PFSK-1 (cell line): ENCODE results near the gene FAM168B.

Experiments
- POLR2AphosphoS5 ChIP-seq: IDR thresholded peaks from 2 replicates; pipeline ENCODE4 v1.6.1; 2012; ENCODE audit warnings: low read depth, mild to moderate bottlenecking, control low read depth, low read length, moderate library complexity
- SIN3A ChIP-seq: IDR thresholded peaks from 2 replicates; pipeline ENCODE4 v1.6.1; 2012; ENCODE audit warnings: mild to moderate bottlenecking, low read length, moderate library complexity, borderline replicate concordance; ENCODE audit not compliant: insufficient read depth
- TAF1 ChIP-seq: IDR thresholded peaks from 2 replicates; pipeline ENCODE4 v1.6.1; 2012; ENCODE audit warnings: low read length, control low read depth, borderline replicate concordance; ENCODE audit not compliant: insufficient read depth

DNA sequence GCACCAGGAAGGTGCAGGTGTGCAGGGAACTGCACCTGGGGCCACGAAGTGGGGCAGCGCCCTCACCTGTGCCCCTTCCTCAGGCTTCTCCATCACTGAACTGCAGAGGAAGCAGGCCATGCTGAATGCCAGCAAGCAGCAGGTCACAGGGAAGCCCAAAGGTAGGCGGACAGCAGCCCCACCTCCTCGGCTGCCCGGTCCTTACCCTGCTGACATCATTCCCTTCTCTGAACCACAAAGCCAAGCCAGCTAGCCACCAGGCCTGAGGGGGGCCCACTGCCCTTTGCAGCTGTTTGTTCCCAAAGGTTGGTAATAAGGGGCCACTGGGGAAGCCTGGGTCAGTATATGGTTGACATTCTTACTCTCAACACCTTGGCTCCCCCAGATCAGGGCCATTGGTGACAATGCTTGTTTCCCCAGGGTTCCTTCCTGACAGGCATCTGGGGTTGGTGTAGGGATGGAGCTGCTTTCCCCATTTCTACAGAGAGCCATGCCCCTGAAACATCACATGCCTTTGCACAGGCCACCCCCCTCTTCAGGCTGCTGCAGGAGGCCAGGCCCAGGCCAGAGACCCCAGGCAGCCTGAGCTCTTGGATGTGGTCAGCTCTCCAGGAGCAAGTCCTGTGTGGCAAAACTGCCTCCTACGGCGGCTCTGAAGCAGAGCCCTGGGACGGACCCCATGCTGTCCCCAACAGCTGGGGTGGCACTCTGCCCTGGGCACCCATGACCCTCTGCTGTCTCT, 47.8 kb downstream of the FAM168B start:
- TF ChIP-seq TAF1 (no peak), POLR2AphosphoS5 (no peak), SIN3A (no peak)
